B cell (primary cell): ENCODE measurements around the gene DNAJC4. TPM values are rescaled to one million over a fixed set of nuclear protein-coding genes. Genes with fewer than 3 reads are reported as not detected.

Source experiments
- ATAC-seq: fragments of 200-7000 bp; cut with Tn5 transposase; one replicate; pipeline ENCODE4 v1.10.0; 2021; ENCODE audit warnings: low read depth, mild to moderate bottlenecking, moderate number of reproducible peaks, moderate library complexity
- CTCF ChIA-PET: fragments of 350-600 bp; sonication (Branson Sonifier 250); formaldehyde crosslinking; loops from one replicate; lab custom pipeline; 2021; ENCODE audit warnings: antibody characterized with exemption, inconsistent platforms; lab: Charles Lee
- POLR2A ChIA-PET: fragments of 350-600 bp; sonication (Branson Sonifier 250); formaldehyde crosslinking; loops from one replicate; lab custom pipeline; 2021; ENCODE audit warnings: antibody characterized with exemption; lab: Charles Lee
- DNase-seq: peaks from one replicate; pipeline ENCODE4 v3.0.0; 2013
- H2AFZ ChIP-seq: 2 replicates; pipeline ENCODE4 v1.6.1; 2012; ENCODE audit warnings: mild to moderate bottlenecking, low read depth, low read length; ENCODE audit not compliant: insufficient read depth, poor library complexity, severe bottlenecking
- H3K27ac ChIP-seq, 2 donors: 1 replicate in 1 of 2; 2 replicates in 1 of 2; pipeline ENCODE4 v1.5.1; 2012 to 2013; ENCODE audit warnings: low read length in 2 of 2, mild to moderate bottlenecking in 2 of 2, moderate library complexity in 1 of 2
- H3K27me3 ChIP-seq, 4 experiments: fragments of 200-600 bp in 1 of 4; sonication (generic) in 1 of 4; replicated peaks in 1 of 4; 1 replicate in 2 of 4; 2 replicates in 2 of 4; pipeline versions ENCODE4 v1.6.1 to v1.7.0; 2013 to 2016; ENCODE audit warnings: low read length in 3 of 4, mild to moderate bottlenecking in 2 of 4, mixed read lengths in 1 of 4, moderate library complexity in 1 of 4; ENCODE audit not compliant: insufficient read depth in 4 of 4, control insufficient read depth in 3 of 4; ENCODE audit errors: control extremely low read depth in 1 of 4
- H3K36me3 ChIP-seq, 2 experiments: replicated peaks in 1 of 2; 1 replicate in 1 of 2; 2 replicates in 1 of 2; pipeline versions ENCODE4 v1.6.1 to v1.7.1; 2013; ENCODE audit warnings: low read length in 1 of 2; ENCODE audit not compliant: insufficient read depth in 2 of 2, control insufficient read depth in 1 of 2; ENCODE audit errors: control extremely low read depth in 1 of 2, extremely low read depth in 1 of 2
- H3K4me1 ChIP-seq, 2 donors: fragments of 200-600 bp in 1 of 2; sonication (generic) in 1 of 2; 1 replicate in 1 of 2; 2 replicates in 1 of 2; pipeline versions ENCODE4 v1.5.1 to v1.6.1; 2013 to 2017; ENCODE audit warnings: low read length in 2 of 2; ENCODE audit not compliant: control insufficient read depth in 2 of 2, insufficient read depth in 2 of 2
- H3K4me2 ChIP-seq: replicated peaks from 2 replicates; pipeline ENCODE3; 2012; ENCODE audit warnings: mild to moderate bottlenecking, low read depth, low read length; ENCODE audit not compliant: poor library complexity, severe bottlenecking
- H3K4me3 ChIP-seq, 5 experiments: fragments of 200-600 bp in 1 of 5; sonication (generic) in 1 of 5; 1 replicate in 3 of 5; 2 replicates in 2 of 5; pipeline versions ENCODE4 v1.5.1 to v1.7.0; 2011 to 2016; ENCODE audit warnings: low read length in 4 of 5, mild to moderate bottlenecking in 4 of 5, low read depth in 2 of 5, control low read depth in 1 of 5, moderate library complexity in 1 of 5; ENCODE audit not compliant: insufficient read depth in 1 of 5; ENCODE audit errors: control extremely low read depth in 1 of 5, extremely low read depth in 1 of 5
- H3K79me2 ChIP-seq: fragments of 200-600 bp; sonication (generic); one replicate; pipeline ENCODE4 v1.6.0; 2016; ENCODE audit warnings: low read length; ENCODE audit not compliant: control insufficient read depth, insufficient read depth
- H3K9ac ChIP-seq: fragments of 200-600 bp; sonication (generic); 2 replicates; pipeline ENCODE4 v1.6.1; 2017; ENCODE audit warnings: mild to moderate bottlenecking, low read length, moderate library complexity
- H3K9me3 ChIP-seq, 3 donors: one replicate each; pipeline versions ENCODE4 v1.6.1 to v1.7.1; 2013; ENCODE audit warnings: low read length in 2 of 3; ENCODE audit not compliant: control insufficient read depth in 2 of 3, insufficient read depth in 1 of 3; ENCODE audit errors: control extremely low read depth in 1 of 3
- H4K20me1 ChIP-seq: 2 replicates; pipeline ENCODE4 v1.6.0; 2012; ENCODE audit warnings: mild to moderate bottlenecking, low read length; ENCODE audit not compliant: insufficient read depth, control insufficient read depth, poor library complexity, severe bottlenecking
- H3K27ac Mint-ChIP-seq: one replicate; pipeline ENCODE4 v1.8.0; 2021; ENCODE audit warnings: mixed read lengths
- H3K27me3 Mint-ChIP-seq: one replicate; pipeline ENCODE4 v1.8.0; 2021; ENCODE audit warnings: mixed read lengths
- H3K4me1 Mint-ChIP-seq: one replicate; pipeline ENCODE4 v1.8.0; 2021; ENCODE audit warnings: mixed read lengths
- H3K4me3 Mint-ChIP-seq: one replicate; pipeline ENCODE4 v1.8.0; 2021; ENCODE audit warnings: mixed read lengths
- H3K9me3 Mint-ChIP-seq: one replicate; pipeline ENCODE4 v1.8.0; 2022; ENCODE audit warnings: mixed read lengths; ENCODE audit not compliant: insufficient read depth
- EZH2 ChIP-seq: IDR thresholded peaks from 2 replicates; pipeline ENCODE4 v1.6.1; 2012; ENCODE audit warnings: borderline replicate concordance, low read depth, mild to moderate bottlenecking, moderate library complexity, low read length; ENCODE audit not compliant: insufficient read depth, poor library complexity, severe bottlenecking
- WGBS: methylation state at CpG from one replicate; pipeline ENCODE4 v1.1.5; 2013; ENCODE audit warnings: missing lambda C conversion rate; ENCODE audit not compliant: insufficient coverage; 5-methylcytosine and 5-hydroxymethylcytosine counted together
- intact Hi-C: fragments of 100-400 bp; cut with micrococcal nuclease; formaldehyde crosslinking; loops from one replicate; pipeline ENCODE4 v1.10.0; 2022
- polyA plus RNA-seq: library from polyadenylated mRNA; depleted of rRNA; stranded (reverse); fragments of >200 nt; gene quantifications from 2 replicates; pipeline ENCODE4 v1.2.3, GENCODE V29; 2012
- total RNA-seq, 2 donors: library from RNA; stranded (reverse); fragments of 120-200 nt in 1 of 2; gene quantifications; 1 replicate in 1 of 2; 2 replicates in 1 of 2; pipeline versions ENCODE4 v1.2.3 to v1.2.4, GENCODE V29; 2013 to 2022
- TF ChIP-seq, protein P1 (sequence below): fragments of 200-600 bp; IDR thresholded peaks from one replicate; pipeline ENCODE4 v1.8.0; 2022; ENCODE audit warnings: antibody characterized with exemption, mild to moderate bottlenecking

DNAJC4 gene
- total and polyA plus RNA-seq, 2 donors (not counting 1 experiment from before 2014, with no cell fraction given) = 74.4 to 105 TPM

DNA sequence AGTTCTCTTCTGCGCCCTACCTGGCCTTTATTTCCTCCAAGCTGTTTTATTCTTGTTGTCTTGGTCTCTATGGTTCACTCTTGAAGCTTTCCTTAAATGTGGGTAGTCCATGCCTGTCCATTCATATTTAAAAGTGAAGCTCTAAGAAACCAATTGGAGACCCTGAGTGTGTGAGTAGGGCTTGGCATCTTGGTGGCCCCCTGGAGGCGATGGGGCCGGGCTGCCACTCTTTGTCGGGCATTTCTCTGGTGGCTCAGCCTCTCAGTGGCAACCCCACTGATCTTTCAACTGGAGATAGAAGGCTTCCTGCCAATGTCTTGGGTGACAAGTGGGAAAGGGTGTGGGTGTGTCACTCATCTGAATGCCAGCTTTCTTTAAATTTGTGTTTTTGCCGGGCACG, 13.5 kb upstream of the DNAJC4 start:
- DNase-seq = no peak
- H3K4me2 ChIP-seq = no peak overlapping the region
- H3K9ac ChIP-seq = no peak overlapping the region
- H3K27me3 ChIP-seq = no peaks in the 10 kb centered on the region
- peaks cover 32% of the 10 kb centered on the region for H4K20me1 ChIP-seq
- no peak overlapping the region for H2AFZ ChIP-seq
- H3K27ac Mint-ChIP-seq = no peak overlapping the region
- no peaks in the 10 kb centered on the region for H3K9me3 Mint-ChIP-seq
- peaks cover 0 to 51% of the 10 kb centered on the region in 2 experiments for H3K36me3 ChIP-seq
- ChIA-PET CTCF (interaction anchor here (0.8 to 6.9 kb wide), 5 partner anchors 9 to 86 kb away, joined by 3 to 62 read pairs (median 4); partner anchors contain the start of genes FERMT3, NUDT22, PLCB3 and TRPT1), POLR2A (interaction anchor here (1.0 to 1.2 kb wide), 2 partner anchors 8 to 21 kb away, joined by 6 to 8 read pairs; no protein-coding TSS in a partner anchor)
- no peak overlapping the region for H3K4me3 ChIP-seq
- no peaks in the 10 kb centered on the region for H3K9me3 ChIP-seq
- H3K4me1 ChIP-seq = peaks cover 3 to 23% of the 10 kb centered on the region in 2 donors
- WGBS = 78% methylated on average over 5 of the region's 6 CpGs
- peak; percentile 28 for ATAC-seq
- H3K27ac ChIP-seq = no peak overlapping the region
- no peaks in the 10 kb centered on the region for H3K27me3 Mint-ChIP-seq
- TF ChIP-seq, protein P1, sequence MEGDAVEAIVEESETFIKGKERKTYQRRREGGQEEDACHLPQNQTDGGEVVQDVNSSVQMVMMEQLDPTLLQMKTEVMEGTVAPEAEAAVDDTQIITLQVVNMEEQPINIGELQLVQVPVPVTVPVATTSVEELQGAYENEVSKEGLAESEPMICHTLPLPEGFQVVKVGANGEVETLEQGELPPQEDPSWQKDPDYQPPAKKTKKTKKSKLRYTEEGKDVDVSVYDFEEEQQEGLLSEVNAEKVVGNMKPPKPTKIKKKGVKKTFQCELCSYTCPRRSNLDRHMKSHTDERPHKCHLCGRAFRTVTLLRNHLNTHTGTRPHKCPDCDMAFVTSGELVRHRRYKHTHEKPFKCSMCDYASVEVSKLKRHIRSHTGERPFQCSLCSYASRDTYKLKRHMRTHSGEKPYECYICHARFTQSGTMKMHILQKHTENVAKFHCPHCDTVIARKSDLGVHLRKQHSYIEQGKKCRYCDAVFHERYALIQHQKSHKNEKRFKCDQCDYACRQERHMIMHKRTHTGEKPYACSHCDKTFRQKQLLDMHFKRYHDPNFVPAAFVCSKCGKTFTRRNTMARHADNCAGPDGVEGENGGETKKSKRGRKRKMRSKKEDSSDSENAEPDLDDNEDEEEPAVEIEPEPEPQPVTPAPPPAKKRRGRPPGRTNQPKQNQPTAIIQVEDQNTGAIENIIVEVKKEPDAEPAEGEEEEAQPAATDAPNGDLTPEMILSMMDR = no peak
- no peak for TF ChIP-seq EZH2
- H3K79me2 ChIP-seq = peaks cover 20% of the 10 kb centered on the region
- intact Hi-C loops = no loop called here
- H3K4me3 Mint-ChIP-seq = no peak overlapping the region
- H3K4me1 Mint-ChIP-seq = peaks cover 22% of the 10 kb centered on the region

DNA sequence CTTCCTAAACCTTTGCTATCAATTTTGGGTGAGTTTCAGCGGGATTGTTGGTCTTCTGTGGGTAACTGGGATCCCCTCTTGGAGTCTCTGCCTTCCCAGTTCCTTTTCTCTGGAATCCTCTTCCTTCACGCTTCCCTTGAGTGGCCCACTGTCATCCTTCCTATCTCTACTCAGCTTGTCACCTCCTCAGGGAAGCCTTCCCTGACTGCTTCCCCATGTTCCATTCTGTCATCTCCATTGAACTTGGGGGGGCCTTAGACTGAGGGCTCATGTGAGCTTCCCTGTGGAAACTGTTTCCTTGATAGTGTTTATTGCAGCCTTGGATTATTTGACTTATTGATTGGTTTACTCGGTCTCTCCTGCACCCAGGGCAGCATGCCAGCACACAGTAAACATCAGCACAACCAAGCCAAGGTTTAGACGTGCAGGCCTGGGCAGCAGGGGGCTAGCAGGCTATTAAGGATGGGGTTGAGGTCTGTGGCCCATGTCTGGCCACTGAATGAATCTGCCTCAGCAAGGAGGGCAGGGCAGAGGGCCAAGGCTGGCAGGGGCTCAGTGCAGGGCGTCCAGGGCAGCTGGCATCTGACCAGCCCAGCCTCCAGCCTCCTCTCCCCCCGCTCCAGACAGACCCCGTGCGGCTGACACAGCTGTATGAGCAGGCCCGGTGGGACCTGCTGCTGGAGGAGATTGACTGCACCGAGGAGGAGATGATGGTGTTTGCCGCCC, 11.6 kb upstream of the DNAJC4 start:
- no peak overlapping the region for H3K4me3 ChIP-seq
- ChIA-PET CTCF (interaction anchor here (2.1 to 6.9 kb wide), 2 partner anchors 13 to 32 kb away, joined by 8 to 62 read pairs; partner anchors contain the start of genes FERMT3 and PLCB3), POLR2A (interaction anchor here (0.8 to 0.9 kb wide), 2 partner anchors 8 to 13 kb away, joined by 3 to 8 read pairs; no protein-coding TSS in a partner anchor)
- H2AFZ ChIP-seq = no peak overlapping the region
- Mint-ChIP-seq H3K4me3 (no peak overlapping the region), H3K9me3 (no peaks in the 10 kb centered on the region), H3K27ac (no peak overlapping the region), H3K4me1 (peaks cover 15% of the 10 kb centered on the region), H3K27me3 (no peaks in the 10 kb centered on the region)
- H3K4me1 ChIP-seq = peaks cover 3 to 14% of the 10 kb centered on the region in 2 donors
- peaks cover 30% of the 10 kb centered on the region for H4K20me1 ChIP-seq
- H3K36me3 ChIP-seq = peaks cover 0 to 56% of the 10 kb centered on the region in 2 experiments
- no peaks in the 10 kb centered on the region for H3K27me3 ChIP-seq
- no peak for ATAC-seq
- no peak for TF ChIP-seq EZH2
- TF ChIP-seq, protein P1 = no peak
- no peak overlapping the region for H3K4me2 ChIP-seq
- no peak for DNase-seq
- H3K79me2 ChIP-seq = peaks cover 20% of the 10 kb centered on the region
- WGBS = 95% methylated on average over 6 of the region's 11 CpGs
- peak overlapping the region in 1 of 2 donors; percentile 1 for H3K27ac ChIP-seq
- no peak overlapping the region for H3K9ac ChIP-seq
- intact Hi-C loops = no loop called here
- H3K9me3 ChIP-seq = no peaks in the 10 kb centered on the region
